C4-2B (cell line): ENCODE measurements around the gene KLK13.

ENCODE experiments used
- H3K27ac ChIP-seq: fragments of 450-650 bp; 2 replicates; pipeline ENCODE4 v1.5.1; 2017
- CTCF ChIP-seq: fragments of 450-650 bp; conservative IDR thresholded peaks from 2 replicates; pipeline ENCODE4 v1.5.1; 2017; ENCODE audit warnings: mild to moderate bottlenecking
- ZFX ChIP-seq: fragments of 450-650 bp; IDR thresholded peaks from 2 replicates; pipeline ENCODE4 v1.6.1; 2017

KLK13 gene

DNA sequence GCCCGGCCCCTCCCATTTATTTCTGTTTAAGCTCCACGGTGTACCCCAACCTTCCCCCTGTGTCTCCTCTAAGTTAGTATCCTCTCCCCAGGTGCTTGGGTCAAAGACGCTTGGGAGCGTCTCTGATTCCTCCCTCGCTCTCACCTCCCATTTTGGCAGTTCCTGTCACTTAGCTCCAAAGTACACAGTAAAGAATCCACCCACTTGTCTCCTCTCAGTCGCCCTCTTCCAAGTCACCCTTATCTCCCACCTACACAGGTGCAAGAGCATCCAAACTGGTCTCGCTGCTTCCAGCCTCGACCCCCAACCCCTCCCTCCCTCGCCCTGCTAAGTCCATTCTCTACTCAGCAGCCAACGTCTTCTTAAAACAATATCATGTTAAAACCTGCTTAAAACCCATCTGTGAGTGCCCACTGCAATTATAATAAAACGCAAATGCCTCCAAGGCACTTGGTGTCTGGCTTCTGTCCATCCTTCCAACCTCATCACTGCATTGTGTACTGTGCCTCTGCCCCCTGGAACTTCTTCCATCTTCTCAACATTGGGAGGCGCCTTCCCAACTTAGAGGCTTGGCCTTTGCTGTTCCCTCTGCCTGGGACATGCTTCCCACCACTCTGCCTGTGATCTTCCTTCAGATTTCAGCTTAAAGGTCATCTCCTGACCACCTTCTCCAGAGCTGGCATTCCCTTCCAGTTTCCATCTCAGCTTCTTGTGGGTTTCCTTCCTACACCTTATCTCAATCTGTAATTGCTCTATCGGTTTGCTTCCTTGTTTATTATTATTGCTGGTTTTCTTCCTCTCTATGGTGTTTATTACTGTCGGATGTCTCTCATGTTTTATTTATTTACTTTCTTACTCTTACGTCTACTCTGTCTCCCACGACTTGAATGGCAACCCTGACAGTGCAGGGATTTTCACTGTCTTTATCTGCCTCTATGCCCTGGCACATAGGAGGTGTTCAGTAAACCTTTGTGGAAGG lies 27.3 kb upstream of the KLK13 start:
- no peak for TF ChIP-seq CTCF
- TF ChIP-seq ZFX: no peak
- H3K27ac ChIP-seq: peak overlapping the region; percentile 42

GRCh38 chr19:51091126-51091525 lies 26.2 kb upstream of the KLK13 start:
- H3K27ac ChIP-seq: no peak overlapping the region
- TF ChIP-seq ZFX (no peak), CTCF (no peak)

DNA sequence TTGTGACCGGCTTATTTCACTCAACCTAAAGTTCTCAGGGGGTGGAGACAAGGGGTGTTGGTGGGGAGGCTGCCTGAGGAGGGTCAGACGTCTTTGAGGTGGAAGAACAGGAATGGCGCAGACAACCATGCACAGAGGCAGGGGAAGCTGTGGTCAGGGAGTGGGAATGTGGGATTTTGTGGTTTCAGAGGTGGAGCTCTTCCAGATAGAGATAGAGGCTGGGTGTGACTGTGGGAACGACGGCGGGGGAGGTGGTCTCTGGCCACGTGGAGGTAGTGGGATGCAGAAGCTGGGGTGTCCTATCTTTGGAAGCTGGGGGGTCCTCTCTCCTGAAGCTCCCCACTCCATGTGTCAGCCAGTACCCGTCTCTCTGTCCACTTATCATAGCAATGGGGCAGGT lies 25.6 kb upstream of the KLK13 start:
- H3K27ac ChIP-seq: no peak overlapping the region
- TF ChIP-seq ZFX: no peak
- TF ChIP-seq CTCF: no peak

- no peak for TF ChIP-seq CTCF
- no peak for TF ChIP-seq ZFX
- no peak overlapping the region for H3K27ac ChIP-seq
Observed at GRCh38 chr19:51089786-51090185, 24.9 kb upstream of the KLK13 start.

DNA sequence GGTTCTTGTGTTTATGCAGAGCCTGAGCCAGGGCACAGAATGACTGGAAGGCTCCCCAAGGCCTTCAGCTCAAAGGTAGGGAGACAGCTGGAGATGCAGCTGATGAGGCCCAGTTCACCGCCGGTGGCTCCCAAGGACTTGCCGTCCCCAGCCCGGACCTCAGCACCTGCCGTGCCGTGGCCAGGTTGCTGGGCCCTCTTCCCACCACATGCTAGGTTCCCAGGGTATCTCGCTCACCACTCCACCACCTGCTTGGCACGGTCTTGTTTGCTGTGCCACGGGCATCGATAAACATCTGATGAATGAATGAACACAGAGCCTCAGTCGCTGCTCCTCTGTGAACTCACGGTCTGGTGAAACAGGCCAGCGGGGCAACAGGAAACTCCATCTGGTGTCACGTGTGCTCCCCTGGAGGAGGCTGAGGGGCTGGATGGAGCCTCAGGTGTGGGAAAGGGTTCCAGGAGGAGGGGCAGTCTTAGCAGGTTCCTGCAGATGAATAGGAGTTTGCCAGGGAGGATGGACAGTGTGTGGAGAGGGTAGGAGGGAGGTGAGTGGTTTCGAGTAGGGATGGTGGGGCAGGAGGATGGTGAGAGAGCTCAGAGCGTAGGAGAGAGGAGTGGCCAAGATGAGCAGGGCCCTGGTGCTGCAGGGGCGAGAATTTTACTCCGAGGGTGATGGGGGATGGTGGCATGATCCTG lies 21.4 kb upstream of the KLK13 start:
- no peak for TF ChIP-seq ZFX
- TF ChIP-seq CTCF: no peak
- H3K27ac ChIP-seq: no peak overlapping the region

DNA sequence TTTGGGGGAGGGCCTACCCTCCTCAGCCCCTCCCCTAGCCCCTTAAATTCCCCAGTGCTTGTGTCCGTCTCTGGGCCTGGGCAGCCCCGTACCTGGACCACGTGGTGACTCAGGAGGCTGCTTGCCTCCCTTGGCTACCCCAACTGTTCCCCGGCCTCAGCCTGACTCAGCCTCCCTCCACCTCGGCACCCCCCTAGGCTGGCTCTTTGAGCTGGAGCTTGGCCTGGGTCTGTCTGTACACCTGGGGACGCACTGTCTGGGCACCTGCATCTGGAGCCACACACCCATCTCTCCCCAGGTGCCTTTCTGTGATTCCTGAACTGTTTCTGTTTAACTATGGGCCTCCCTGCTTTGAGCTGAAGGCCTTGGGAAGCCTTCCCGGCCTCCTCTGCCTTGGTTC lies 19.6 kb upstream of the KLK13 start:
- no peak for TF ChIP-seq CTCF
- TF ChIP-seq ZFX: no peak
- H3K27ac ChIP-seq: no peak overlapping the region

- TF ChIP-seq ZFX (no peak), CTCF (no peak)
- H3K27ac ChIP-seq: no peak overlapping the region
Observed at GRCh38 chr19:51083783-51084182, 18.9 kb upstream of the KLK13 start.
